K562 (cell line): ENCODE results near the gene UMAD1. TPM values are rescaled to one million over a fixed set of nuclear protein-coding genes. Genes with fewer than 3 reads are reported as not detected.

ENCODE experiments used
- CREB1 ChIP-seq, 2 experiments: sonication (generic) in 1 of 2; formaldehyde crosslinking in 1 of 2; IDR thresholded peaks; 2 replicates each; pipeline versions ENCODE4 v1.6.1 to v1.8.0; 2012 to 2022; ENCODE audit warnings: inconsistent platforms in 1 of 2, mild to moderate bottlenecking in 1 of 2, missing genetic modification reagents in 1 of 2, moderate library complexity in 1 of 2
- HDAC8 ChIP-seq: fragments of 450-650 bp; IDR thresholded peaks from 2 replicates; pipeline ENCODE4 v1.6.1; 2016; ENCODE audit warnings: mild to moderate bottlenecking, missing genetic modification characterization, moderate library complexity, missing compliant biosample characterization
- KLF10 ChIP-seq: fragments of 250-450 bp; sonication (Bioruptor Pico); IDR thresholded peaks from 2 replicates; pipeline ENCODE4 v1.6.1; 2021; ENCODE audit warnings: matching md5 sums
- NEUROD1 ChIP-seq: fragments of 150-350 bp; IDR thresholded peaks from 2 replicates; pipeline ENCODE4 v1.6.1; 2014; ENCODE audit warnings: borderline replicate concordance, low read length, low read depth; ENCODE audit not compliant: partially characterized antibody
- PML ChIP-seq: IDR thresholded peaks from 2 replicates; pipeline ENCODE4 v1.6.1; 2012; ENCODE audit warnings: low read length, inconsistent platforms
- POLR2B ChIP-seq: fragments of 450-650 bp; IDR thresholded peaks from 2 replicates; pipeline ENCODE4 v1.6.1; 2018; ENCODE audit warnings: low read depth; ENCODE audit not compliant: partially characterized antibody
- ZBTB12 ChIP-seq: fragments of 250-450 bp; sonication (Bioruptor Pico); IDR thresholded peaks from 2 replicates; pipeline ENCODE4 v1.4.0; 2020
- polyA plus RNA-seq, 8 experiments: library from polyadenylated mRNA; depleted of rRNA in 4 of 8; stranded (reverse) in 5 of 8; unstranded in 3 of 8; fragments of >200 nt; fragmentation: Nextera tagmentation in 2 of 8; fragmentation: Illumina TruSeq in 1 of 8; extraction: Ambion mirVana in 2 of 8; extraction: Trizol in 1 of 8; gene quantifications; 2 replicates each; pipeline versions ENCODE4 v1.2.1 to v1.2.3, GENCODE V29; 2011 to 2014; ENCODE audit warnings: inconsistent platforms in 1 of 8, missing spikeins in 1 of 8
- total RNA-seq, 7 experiments: library from RNA; depleted of rRNA in 6 of 7; stranded (reverse); fragments of >200 nt in 6 of 7; fragmentation: Illumina TruSeq in 2 of 7; extraction: Trizol in 2 of 7; gene quantifications; 2 replicates each; pipeline versions ENCODE4 v1.2.1 to v1.2.3, GENCODE V29; 2011 to 2021; ENCODE audit warnings: low replicate concordance in 1 of 7
- TF ChIP-seq, protein P1 (sequence below): fragments of 250-450 bp; sonication (Bioruptor Pico); IDR thresholded peaks from 2 replicates; pipeline ENCODE4 v1.5.0; 2020; ENCODE audit warnings: mild to moderate bottlenecking, borderline replicate concordance
- TF ChIP-seq, protein P2 (sequence below): sonication (generic); formaldehyde crosslinking; IDR thresholded peaks from 2 replicates; pipeline ENCODE4 v1.8.1; 2023; ENCODE audit warnings: mild to moderate bottlenecking, missing genetic modification reagents

UMAD1 gene
- total and polyA plus RNA-seq, 9 of the 15 experiments (the other 6 are each of a cell fraction or from before 2014, with no cell fraction given), result 9.0 to 26.7 (median 13.3) TPM

DNA sequence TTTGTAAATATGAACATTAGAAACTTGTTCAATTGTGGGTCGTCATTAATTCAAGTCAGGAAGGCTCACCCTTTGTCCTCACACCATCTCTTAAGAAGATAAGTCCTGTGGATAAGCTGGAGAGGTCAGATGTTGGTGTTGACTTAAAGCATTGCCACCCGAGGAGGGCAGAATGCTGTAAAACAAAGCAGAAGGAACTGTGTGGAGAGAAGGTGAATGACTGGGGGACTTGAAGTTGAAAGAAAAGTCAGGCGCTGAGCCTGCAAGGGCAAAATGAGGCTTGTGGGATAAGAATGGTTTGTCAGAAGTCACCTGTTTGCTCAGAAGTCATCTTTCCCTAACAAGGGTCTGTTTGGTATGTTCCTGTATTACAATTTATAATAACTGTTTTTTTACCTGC lies 68.7 kb downstream of the UMAD1 start (continued):
- TF ChIP-seq, protein P1, sequence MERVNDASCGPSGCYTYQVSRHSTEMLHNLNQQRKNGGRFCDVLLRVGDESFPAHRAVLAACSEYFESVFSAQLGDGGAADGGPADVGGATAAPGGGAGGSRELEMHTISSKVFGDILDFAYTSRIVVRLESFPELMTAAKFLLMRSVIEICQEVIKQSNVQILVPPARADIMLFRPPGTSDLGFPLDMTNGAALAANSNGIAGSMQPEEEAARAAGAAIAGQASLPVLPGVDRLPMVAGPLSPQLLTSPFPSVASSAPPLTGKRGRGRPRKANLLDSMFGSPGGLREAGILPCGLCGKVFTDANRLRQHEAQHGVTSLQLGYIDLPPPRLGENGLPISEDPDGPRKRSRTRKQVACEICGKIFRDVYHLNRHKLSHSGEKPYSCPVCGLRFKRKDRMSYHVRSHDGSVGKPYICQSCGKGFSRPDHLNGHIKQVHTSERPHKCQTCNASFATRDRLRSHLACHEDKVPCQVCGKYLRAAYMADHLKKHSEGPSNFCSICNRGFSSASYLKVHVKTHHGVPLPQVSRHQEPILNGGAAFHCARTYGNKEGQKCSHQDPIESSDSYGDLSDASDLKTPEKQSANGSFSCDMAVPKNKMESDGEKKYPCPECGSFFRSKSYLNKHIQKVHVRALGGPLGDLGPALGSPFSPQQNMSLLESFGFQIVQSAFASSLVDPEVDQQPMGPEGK (CRISPR knock-in tag), result no peak
- TF ChIP-seq ZBTB12 (CRISPR knock-in tag) (no peak), POLR2B (no peak), KLF10 (CRISPR knock-in tag) (no peak), CREB1 (IDR thresholded peaks at IDR 0.05) (no peak), CREB1 (CRISPR knock-in tag; IDR thresholded peaks at IDR 0.05) (no peak), NEUROD1 (no peak), PML (no peak), HDAC8 (tag) (no peak)
- TF ChIP-seq, protein P2, sequence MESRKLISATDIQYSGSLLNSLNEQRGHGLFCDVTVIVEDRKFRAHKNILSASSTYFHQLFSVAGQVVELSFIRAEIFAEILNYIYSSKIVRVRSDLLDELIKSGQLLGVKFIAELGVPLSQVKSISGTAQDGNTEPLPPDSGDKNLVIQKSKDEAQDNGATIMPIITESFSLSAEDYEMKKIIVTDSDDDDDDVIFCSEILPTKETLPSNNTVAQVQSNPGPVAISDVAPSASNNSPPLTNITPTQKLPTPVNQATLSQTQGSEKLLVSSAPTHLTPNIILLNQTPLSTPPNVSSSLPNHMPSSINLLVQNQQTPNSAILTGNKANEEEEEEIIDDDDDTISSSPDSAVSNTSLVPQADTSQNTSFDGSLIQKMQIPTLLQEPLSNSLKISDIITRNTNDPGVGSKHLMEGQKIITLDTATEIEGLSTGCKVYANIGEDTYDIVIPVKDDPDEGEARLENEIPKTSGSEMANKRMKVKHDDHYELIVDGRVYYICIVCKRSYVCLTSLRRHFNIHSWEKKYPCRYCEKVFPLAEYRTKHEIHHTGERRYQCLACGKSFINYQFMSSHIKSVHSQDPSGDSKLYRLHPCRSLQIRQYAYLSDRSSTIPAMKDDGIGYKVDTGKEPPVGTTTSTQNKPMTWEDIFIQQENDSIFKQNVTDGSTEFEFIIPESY (CRISPR knock-in tag), result no peak
